Dendritic cell treated with granulocyte-macrophage colony-stimulating factor and Interleukin-4, amounts not matched to agents 40 ng/mL and 50 ng/mL, for 4 days (primary cell): ENCODE measurements around the gene UBXN6.
A peak's percentile ranks its signal among the peaks of the same experiment; 100 is the strongest.

Experiments used
- H3K27ac Mint-ChIP-seq: one replicate; pipeline ENCODE4 v1.8.0; 2022; ENCODE audit warnings: mild to moderate bottlenecking, mixed read lengths
- H3K27me3 Mint-ChIP-seq: one replicate; pipeline ENCODE4 v1.8.0; 2022; ENCODE audit warnings: mild to moderate bottlenecking, mixed read lengths
- H3K36me3 Mint-ChIP-seq: one replicate; pipeline ENCODE4 v1.8.0; 2022; ENCODE audit warnings: low read depth, mixed read lengths
- H3K4me1 Mint-ChIP-seq: one replicate; pipeline ENCODE4 v1.8.0; 2022; ENCODE audit warnings: low read depth, mixed read lengths
- H3K4me3 Mint-ChIP-seq: one replicate; pipeline ENCODE4 v1.8.0; 2022; ENCODE audit warnings: mild to moderate bottlenecking, moderate library complexity, mixed read lengths
- H3K9me3 Mint-ChIP-seq: one replicate; pipeline ENCODE4 v1.8.0; 2022; ENCODE audit warnings: mixed read lengths
- intact Hi-C: fragments of 100-400 bp; cut with micrococcal nuclease; formaldehyde crosslinking; loops from one replicate; pipeline ENCODE4 v1.15.0; 2022

The UBXN6 gene

GRCh38 chr19:4457654-4458395, at the start of gene UBXN6:
Gene UBXN6 (minus strand): TSS chr19:4457794. CDS start chr19:4457697, 97 bp downstream.
- peak within 1 kb of the TSS; percentile 87 for H3K27ac Mint-ChIP-seq
- H3K36me3 Mint-ChIP-seq = peaks cover 37% of the 10 kb centered on the region
- intact Hi-C loops = loop anchor here (1.0 to 2.0 kb wide), 2 partner anchors 14 to 55 kb away; partner anchors contain the start of genes CHAF1A and HDGFL2
- H3K9me3 Mint-ChIP-seq = no peaks in the 10 kb centered on the region
- H3K4me3 Mint-ChIP-seq = peak within 1 kb of the TSS; percentile 89
- no peaks in the 10 kb centered on the region for H3K27me3 Mint-ChIP-seq
- H3K4me1 Mint-ChIP-seq = peaks cover 40% of the 10 kb centered on the region

- peaks cover 31% of the 10 kb centered on the region for H3K4me1 Mint-ChIP-seq
- H3K9me3 Mint-ChIP-seq = no peaks in the 10 kb centered on the region
- H3K27me3 Mint-ChIP-seq = no peaks in the 10 kb centered on the region
- H3K4me3 Mint-ChIP-seq = no peak overlapping the region
- no peak overlapping the region for H3K27ac Mint-ChIP-seq
- no peaks in the 10 kb centered on the region for H3K36me3 Mint-ChIP-seq
- intact Hi-C loops = no loop called here
Measured at GRCh38 chr19:4507150-4507452, 49.5 kb upstream of the UBXN6 start.

- no peaks in the 10 kb centered on the region for H3K27me3 Mint-ChIP-seq
- intact Hi-C loops = no loop called here
- H3K4me3 Mint-ChIP-seq = no peak overlapping the region
- peaks cover 31% of the 10 kb centered on the region for H3K4me1 Mint-ChIP-seq
- no peak overlapping the region for H3K27ac Mint-ChIP-seq
- no peaks in the 10 kb centered on the region for H3K36me3 Mint-ChIP-seq
- H3K9me3 Mint-ChIP-seq = no peaks in the 10 kb centered on the region
Measured at GRCh38 chr19:4506449-4507149, 49.0 kb upstream of the UBXN6 start.

GRCh38 chr19:4505570-4506448, 48.2 kb upstream of the UBXN6 start:
- H3K36me3 Mint-ChIP-seq = no peaks in the 10 kb centered on the region
- H3K27me3 Mint-ChIP-seq = no peaks in the 10 kb centered on the region
- no peaks in the 10 kb centered on the region for H3K9me3 Mint-ChIP-seq
- H3K4me1 Mint-ChIP-seq = peaks cover 31% of the 10 kb centered on the region
- no peak overlapping the region for H3K4me3 Mint-ChIP-seq
- H3K27ac Mint-ChIP-seq = no peak overlapping the region
- intact Hi-C loops = no loop called here

- no peaks in the 10 kb centered on the region for H3K27me3 Mint-ChIP-seq
- intact Hi-C loops = no loop called here
- no peak overlapping the region for H3K4me3 Mint-ChIP-seq
- H3K9me3 Mint-ChIP-seq = no peaks in the 10 kb centered on the region
- H3K4me1 Mint-ChIP-seq = peaks cover 31% of the 10 kb centered on the region
- no peaks in the 10 kb centered on the region for H3K36me3 Mint-ChIP-seq
- no peak overlapping the region for H3K27ac Mint-ChIP-seq
Measured at GRCh38 chr19:4504891-4505569, 47.4 kb upstream of the UBXN6 start.

GRCh38 chr19:4504297-4504701, 46.7 kb upstream of the UBXN6 start:
- H3K27me3 Mint-ChIP-seq = no peaks in the 10 kb centered on the region

GRCh38 chr19:4503825-4504170, 46.2 kb upstream of the UBXN6 start:
- no peaks in the 10 kb centered on the region for H3K36me3 Mint-ChIP-seq
- no peak overlapping the region for H3K27ac Mint-ChIP-seq
- H3K4me3 Mint-ChIP-seq = no peak overlapping the region
- H3K4me1 Mint-ChIP-seq = peaks cover 31% of the 10 kb centered on the region
- H3K9me3 Mint-ChIP-seq = no peaks in the 10 kb centered on the region
- no peaks in the 10 kb centered on the region for H3K27me3 Mint-ChIP-seq
- intact Hi-C loops = no loop called here

More at GRCh38 chr19:4504297-4504701, 46.7 kb upstream of the UBXN6 start:
- intact Hi-C loops = no loop called here
- Mint-ChIP-seq H3K4me3 (no peak overlapping the region), H3K4me1 (peaks cover 31% of the 10 kb centered on the region), H3K27ac (no peak overlapping the region), H3K9me3 (no peaks in the 10 kb centered on the region), H3K36me3 (no peaks in the 10 kb centered on the region)

- no peaks in the 10 kb centered on the region for H3K9me3 Mint-ChIP-seq
- H3K36me3 Mint-ChIP-seq = no peaks in the 10 kb centered on the region
- H3K27me3 Mint-ChIP-seq = no peaks in the 10 kb centered on the region
- H3K4me3 Mint-ChIP-seq = no peak overlapping the region
- intact Hi-C loops = no loop called here
- peaks cover 31% of the 10 kb centered on the region for H3K4me1 Mint-ChIP-seq
- H3K27ac Mint-ChIP-seq = no peak overlapping the region
Measured at GRCh38 chr19:4503132-4503824, 45.7 kb upstream of the UBXN6 start.

GRCh38 chr19:4502282-4503131, 44.9 kb upstream of the UBXN6 start:
- Mint-ChIP-seq H3K36me3 (no peaks in the 10 kb centered on the region), H3K4me1 (peaks cover 31% of the 10 kb centered on the region), H3K27me3 (no peaks in the 10 kb centered on the region), H3K9me3 (no peaks in the 10 kb centered on the region), H3K4me3 (no peak overlapping the region), H3K27ac (no peak overlapping the region)
- intact Hi-C loops = no loop called here

GRCh38 chr19:4501691-4502090, 44.1 kb upstream of the UBXN6 start:
- H3K36me3 Mint-ChIP-seq = no peaks in the 10 kb centered on the region
- H3K4me1 Mint-ChIP-seq = peaks cover 29% of the 10 kb centered on the region
- H3K27ac Mint-ChIP-seq = no peak overlapping the region
- intact Hi-C loops = no loop called here
- no peaks in the 10 kb centered on the region for H3K9me3 Mint-ChIP-seq
- H3K4me3 Mint-ChIP-seq = no peak overlapping the region
- no peaks in the 10 kb centered on the region for H3K27me3 Mint-ChIP-seq

- Mint-ChIP-seq H3K36me3 (no peaks in the 10 kb centered on the region), H3K27me3 (no peaks in the 10 kb centered on the region), H3K4me1 (peaks cover 23% of the 10 kb centered on the region), H3K9me3 (no peaks in the 10 kb centered on the region), H3K27ac (no peak overlapping the region), H3K4me3 (no peak overlapping the region)
- intact Hi-C loops = no loop called here
Measured at GRCh38 chr19:4500841-4501591, 43.4 kb upstream of the UBXN6 start.

- Mint-ChIP-seq H3K36me3 (no peaks in the 10 kb centered on the region), H3K27me3 (no peaks in the 10 kb centered on the region), H3K4me1 (peaks cover 11% of the 10 kb centered on the region), H3K27ac (no peak overlapping the region), H3K9me3 (no peaks in the 10 kb centered on the region), H3K4me3 (no peak overlapping the region)
- intact Hi-C loops = no loop called here
Measured at GRCh38 chr19:4499855-4500254, 42.3 kb upstream of the UBXN6 start.
